Measurements from ENCODE around the gene PTGDS. TPM values are rescaled to one million over a fixed set of nuclear protein-coding genes. Genes with fewer than 3 reads are reported as not detected.
A peak's percentile ranks its signal among the peaks of the same experiment; 100 is the strongest.

The PTGDS gene
- 100 to 1,000 TPM in 2 of 3 donors, 10 to 100 TPM in 1; 93.2 to 201 (median 164) TPM for polyA plus RNA-seq

- Mint-ChIP-seq H3K27ac (peak within 1 kb of the TSS; percentile 51 to 86 (median 82)), H3K4me3 (peak within 1 kb of the TSS; percentile 74 to 85 (median 83))
Measured at GRCh38 chr9:136977223-136977622, at the start of gene PTGDS. TSS of gene PTGDS (plus strand) at chr9:136977504. CDS start at chr9:136977579, 75 bp downstream.

GRCh38 chr9:136928591-136928990 lies 48.7 kb upstream of the PTGDS start:
- no peak for DNase-seq
- Mint-ChIP-seq H3K27ac (peak overlapping the region in 3 of 6 donors; percentile 62 to 72 (median 69)), H3K9me3 (no peaks in the 10 kb centered on the region), H3K4me3 (no peak overlapping the region), H3K27me3 (ENCODE audit: low read depth in 3 of 3) (peaks cover 0 to 5% (median 0%) of the 10 kb centered on the region in 3 donors), H3K36me3 (peaks cover 3 to 15% (median 4%) of the 10 kb centered on the region in 3 donors), H3K4me1 (no peaks in the 10 kb centered on the region)

More at GRCh38 chr9:136977223-136977622, at the start of gene PTGDS:
- peaks cover 20 to 35% of the 10 kb centered on the region in 2 donors for H3K4me1 Mint-ChIP-seq
- no peaks in the 10 kb centered on the region for H3K9me3 Mint-ChIP-seq
- DNase-seq: no peak
- peaks cover 0 to 3% (median 2%) of the 10 kb centered on the region in 3 donors for H3K27me3 Mint-ChIP-seq (ENCODE audit: low read depth in 3 of 3)
- H3K36me3 Mint-ChIP-seq: no peaks in the 10 kb centered on the region

GRCh38 chr9:136930014-136930413 lies 47.3 kb upstream of the PTGDS start:
- Mint-ChIP-seq H3K27ac (peak overlapping the region in 3 of 6 donors; percentile 43 to 62 (median 59)), H3K4me1 (peaks cover 3 to 6% of the 10 kb centered on the region in 2 donors), H3K9me3 (no peaks in the 10 kb centered on the region), H3K27me3 (ENCODE audit: low read depth in 3 of 3) (peaks cover 0 to 6% (median 0%) of the 10 kb centered on the region in 3 donors), H3K4me3 (no peak overlapping the region), H3K36me3 (peaks cover 3 to 10% (median 4%) of the 10 kb centered on the region in 3 donors)
- no peak for DNase-seq

- Mint-ChIP-seq H3K36me3 (peaks cover 3 to 10% (median 4%) of the 10 kb centered on the region in 3 donors), H3K9me3 (no peaks in the 10 kb centered on the region), H3K27ac (peak overlapping the region in 3 of 6 donors; percentile 5 to 84 (median 62)), H3K4me1 (peaks cover 6% of the 10 kb centered on the region in 2 donors), H3K27me3 (ENCODE audit: low read depth in 3 of 3) (peaks cover 0 to 6% (median 0%) of the 10 kb centered on the region in 3 donors), H3K4me3 (no peak overlapping the region)
- no peak for DNase-seq
Measured at GRCh38 chr9:136931611-136932130, 45.6 kb upstream of the PTGDS start.

- Mint-ChIP-seq H3K27me3 (ENCODE audit: low read depth in 3 of 3) (peaks cover 0 to 5% (median 0%) of the 10 kb centered on the region in 3 donors), H3K36me3 (peaks cover 0 to 4% (median 3%) of the 10 kb centered on the region in 3 donors), H3K9me3 (no peaks in the 10 kb centered on the region), H3K4me1 (peaks cover 6% of the 10 kb centered on the region in 2 donors), H3K27ac (no peak overlapping the region), H3K4me3 (no peak overlapping the region)
- no peak for DNase-seq
Measured at GRCh38 chr9:136934277-136934676, 43.0 kb upstream of the PTGDS start.

- H3K27ac Mint-ChIP-seq: peak overlapping the region in 1 of 6 donors; percentile 58
- peaks cover 0 to 3% (median 0%) of the 10 kb centered on the region in 3 donors for H3K27me3 Mint-ChIP-seq (ENCODE audit: low read depth in 3 of 3)
- H3K4me3 Mint-ChIP-seq: no peak overlapping the region
- H3K9me3 Mint-ChIP-seq: no peaks in the 10 kb centered on the region
- peaks cover 0 to 5% (median 3%) of the 10 kb centered on the region in 3 donors for H3K36me3 Mint-ChIP-seq
- peaks cover 6% of the 10 kb centered on the region in 2 donors for H3K4me1 Mint-ChIP-seq
- no peak for DNase-seq
Measured at GRCh38 chr9:136935651-136936050, 41.7 kb upstream of the PTGDS start.

GRCh38 chr9:136936645-136937170 lies 40.6 kb upstream of the PTGDS start:
- Mint-ChIP-seq H3K9me3 (no peaks in the 10 kb centered on the region), H3K4me1 (peaks cover 6% of the 10 kb centered on the region in 2 donors), H3K4me3 (no peak overlapping the region), H3K27me3 (ENCODE audit: low read depth in 3 of 3) (peaks cover 0 to 5% (median 0%) of the 10 kb centered on the region in 3 donors), H3K36me3 (peaks cover 0 to 5% (median 3%) of the 10 kb centered on the region in 3 donors), H3K27ac (peak overlapping the region in 4 of 6 donors; percentile 26 to 86 (median 47))
- DNase-seq: no peak

GRCh38 chr9:136937186-136938001 lies 39.9 kb upstream of the PTGDS start:
- peaks cover 0 to 5% (median 3%) of the 10 kb centered on the region in 3 donors for H3K27me3 Mint-ChIP-seq (ENCODE audit: low read depth in 3 of 3)
- peaks cover 0 to 5% (median 3%) of the 10 kb centered on the region in 3 donors for H3K36me3 Mint-ChIP-seq

GRCh38 chr9:136939431-136939995 lies 37.8 kb upstream of the PTGDS start:
- peaks cover 0 to 12% of the 10 kb centered on the region in 2 donors for H3K4me1 Mint-ChIP-seq
- no peak overlapping the region for H3K4me3 Mint-ChIP-seq

More at GRCh38 chr9:136937186-136938001, 39.9 kb upstream of the PTGDS start:
- H3K4me1 Mint-ChIP-seq: peaks cover 6% of the 10 kb centered on the region in 2 donors
- H3K9me3 Mint-ChIP-seq: no peaks in the 10 kb centered on the region
- H3K27ac Mint-ChIP-seq: peak overlapping the region in 2 of 6 donors; percentile 1 to 5
- DNase-seq: no peak
- H3K4me3 Mint-ChIP-seq: no peak overlapping the region

GRCh38 chr9:136939996-136940525 lies 37.2 kb upstream of the PTGDS start:
- Mint-ChIP-seq H3K4me3 (no peak overlapping the region), H3K4me1 (peaks cover 5 to 16% of the 10 kb centered on the region in 2 donors), H3K27me3 (ENCODE audit: low read depth in 3 of 3) (peaks cover 4 to 12% (median 5%) of the 10 kb centered on the region in 3 donors), H3K27ac (no peak overlapping the region), H3K36me3 (peaks cover 0 to 5% (median 3%) of the 10 kb centered on the region in 3 donors), H3K9me3 (no peaks in the 10 kb centered on the region)
- DNase-seq: no peak

More at GRCh38 chr9:136939431-136939995, 37.8 kb upstream of the PTGDS start:
- Mint-ChIP-seq H3K36me3 (peaks cover 0 to 5% (median 3%) of the 10 kb centered on the region in 3 donors), H3K27ac (peak overlapping the region in 2 of 6 donors; percentile 0 to 52), H3K27me3 (ENCODE audit: low read depth in 3 of 3) (peaks cover 0 to 9% (median 3%) of the 10 kb centered on the region in 3 donors), H3K9me3 (no peaks in the 10 kb centered on the region)
- no peak for DNase-seq

- no peaks in the 10 kb centered on the region for H3K9me3 Mint-ChIP-seq
- H3K36me3 Mint-ChIP-seq: peaks cover 0 to 5% (median 3%) of the 10 kb centered on the region in 3 donors
- peaks cover 8 to 12% (median 8%) of the 10 kb centered on the region in 3 donors for H3K27me3 Mint-ChIP-seq (ENCODE audit: low read depth in 3 of 3)
- H3K4me1 Mint-ChIP-seq: peaks cover 10 to 22% of the 10 kb centered on the region in 2 donors
- DNase-seq: no peak
- no peak overlapping the region for H3K27ac Mint-ChIP-seq
- no peak overlapping the region for H3K4me3 Mint-ChIP-seq
Measured at GRCh38 chr9:136940526-136941230, 36.6 kb upstream of the PTGDS start.

- Mint-ChIP-seq H3K9me3 (no peaks in the 10 kb centered on the region), H3K27ac (peak overlapping the region in 1 of 6 donors; percentile 35), H3K36me3 (peaks cover 0 to 5% (median 3%) of the 10 kb centered on the region in 3 donors), H3K4me1 (peaks cover 10 to 20% of the 10 kb centered on the region in 2 donors), H3K4me3 (no peak overlapping the region), H3K27me3 (ENCODE audit: low read depth in 3 of 3) (peaks cover 8 to 12% (median 8%) of the 10 kb centered on the region in 3 donors)
- DNase-seq: no peak
Measured at GRCh38 chr9:136941231-136942111, 35.8 kb upstream of the PTGDS start.
